ENCODE measurements around the gene SSBP2.

Gene SSBP2

GRCh38 chr5:81740758-81741157, 10.1 kb downstream of the SSBP2 start:
- Histone ChIP-seq H3F3A (ENCODE audit: insufficient read depth) (peaks cover 11% of the 10 kb centered on the region; the same call in 1 of the 2 replicates), H3K4me2 (ENCODE audit: low read depth, low read length, poor library complexity, severe bottlenecking) (no peak overlapping the region), H3K9me2 (replicated peaks; ENCODE audit: insufficient read depth, low read length) (no peaks in the 10 kb centered on the region), H3K79me2 (ENCODE audit: insufficient read depth, low read length) (peaks cover 98% of the 10 kb centered on the region), H2AFZ (ENCODE audit: low read depth, low read length, severe bottlenecking) (no peak overlapping the region), H3K27me3 (ENCODE audit: low read length) (no peaks in the 10 kb centered on the region), H4K20me1 (ENCODE audit: low read depth, low read length) (peaks cover 54% of the 10 kb centered on the region), H3K9ac (ENCODE audit: low read length) (no peak overlapping the region), H3K4me3 (ENCODE audit: insufficient read depth, low read length, poor library complexity, severe bottlenecking) (no peak overlapping the region), H3K36me3 (ENCODE audit: low read length) (0 out of 2 replicates have a peak, but pooled peaks cover 3% of the 10 kb centered on the region), H3K9me3 (ENCODE audit: insufficient read depth, low read length) (no peaks in the 10 kb centered on the region), H3K27ac (ENCODE audit: low read depth, low read length) (no peak overlapping the region)
- TF ChIP-seq EZH2phosphoT487 (conservative IDR thresholded peaks at IDR 0.05; ENCODE audit: low read length) (no peak), CTCF (IDR thresholded peaks at IDR 0.05; ENCODE audit: insufficient read depth, low read length, poor library complexity, severe bottlenecking) (no peak)

GRCh38 chr5:81739291-81739690, 11.6 kb downstream of the SSBP2 start:
- Histone ChIP-seq H3K79me2 (ENCODE audit: insufficient read depth, low read length) (peaks cover 98% of the 10 kb centered on the region), H3K4me2 (ENCODE audit: low read depth, low read length, poor library complexity, severe bottlenecking) (no peak overlapping the region), H3K36me3 (ENCODE audit: low read length) (0 out of 2 replicates have a peak, but pooled peaks cover 3% of the 10 kb centered on the region), H3K9me2 (replicated peaks; ENCODE audit: insufficient read depth, low read length) (no peaks in the 10 kb centered on the region), H3K27ac (ENCODE audit: low read depth, low read length) (no peak overlapping the region), H3K9ac (ENCODE audit: low read length) (no peak overlapping the region), H3F3A (ENCODE audit: insufficient read depth) (0 out of 2 replicates have a peak, but pooled peaks cover 4% of the 10 kb centered on the region), H3K9me3 (ENCODE audit: insufficient read depth, low read length) (no peaks in the 10 kb centered on the region), H3K27me3 (ENCODE audit: low read length) (no peaks in the 10 kb centered on the region), H3K4me3 (ENCODE audit: insufficient read depth, low read length, poor library complexity, severe bottlenecking) (no peak overlapping the region), H2AFZ (ENCODE audit: low read depth, low read length, severe bottlenecking) (no peak overlapping the region), H4K20me1 (ENCODE audit: low read depth, low read length) (peaks cover 49% of the 10 kb centered on the region)
- TF ChIP-seq CTCF (IDR thresholded peaks at IDR 0.05; ENCODE audit: insufficient read depth, low read length, poor library complexity, severe bottlenecking) (no peak), EZH2phosphoT487 (conservative IDR thresholded peaks at IDR 0.05; ENCODE audit: low read length) (no peak)

GRCh38 chr5:81729276-81729675, 21.6 kb downstream of the SSBP2 start:
- no peak overlapping the region for H3K9ac ChIP-seq (ENCODE audit: low read length)
- no peak overlapping the region for H3K4me3 ChIP-seq (ENCODE audit: insufficient read depth, low read length, poor library complexity, severe bottlenecking)
- peaks cover 98% of the 10 kb centered on the region for H3K79me2 ChIP-seq (ENCODE audit: insufficient read depth, low read length)
- TF ChIP-seq EZH2phosphoT487 (conservative IDR thresholded peaks at IDR 0.05; ENCODE audit: low read length) (no peak), CTCF (IDR thresholded peaks at IDR 0.05; ENCODE audit: insufficient read depth, low read length, poor library complexity, severe bottlenecking) (no peak)
- no peaks in the 10 kb centered on the region for H3K9me3 ChIP-seq (ENCODE audit: insufficient read depth, low read length)
- H3K27ac ChIP-seq (ENCODE audit: low read depth, low read length): no peak overlapping the region
- H2AFZ ChIP-seq (ENCODE audit: low read depth, low read length, severe bottlenecking): no peak overlapping the region
- peaks cover 62% of the 10 kb centered on the region for H4K20me1 ChIP-seq (ENCODE audit: low read depth, low read length)
- no peak overlapping the region for H3K4me2 ChIP-seq (ENCODE audit: low read depth, low read length, poor library complexity, severe bottlenecking)
- no peaks in the 10 kb centered on the region for H3K9me2 ChIP-seq (replicated peaks; ENCODE audit: insufficient read depth, low read length)
- H3K36me3 ChIP-seq (ENCODE audit: low read length): no peaks in the 10 kb centered on the region
- H3F3A ChIP-seq (ENCODE audit: insufficient read depth): peaks cover 7% of the 10 kb centered on the region
- no peaks in the 10 kb centered on the region for H3K27me3 ChIP-seq (ENCODE audit: low read length)

Measured in SU-DHL-6 (cell line).